CD14-positive monocyte (primary cell): ENCODE results near the gene WNT5B. TPM values are rescaled to one million over a fixed set of nuclear protein-coding genes. Genes with fewer than 3 reads are reported as not detected.
A peak's percentile ranks its signal among the peaks of the same experiment; 100 is the strongest.

Experiments
- DNase-seq, 3 donors: peaks; one replicate each; pipeline ENCODE4 v3.0.0-alpha.2; 2011 to 2022
- H2AFZ ChIP-seq: 2 replicates; pipeline ENCODE4 v1.6.0; 2012; ENCODE audit warnings: mild to moderate bottlenecking, low read depth, low read length, inconsistent platforms; ENCODE audit not compliant: insufficient read depth, poor library complexity, severe bottlenecking
- H3K27ac ChIP-seq, 2 donors: 1 replicate in 1 of 2; 2 replicates in 1 of 2; pipeline ENCODE4 v1.5.1; 2012 to 2013; ENCODE audit warnings: low read length in 2 of 2, control low read depth in 1 of 2, inconsistent platforms in 1 of 2, low read depth in 1 of 2, mild to moderate bottlenecking in 1 of 2
- H3K27me3 ChIP-seq, 2 donors: one replicate each; pipeline versions ENCODE4 v1.6.0 to v1.6.1; 2011 to 2013; ENCODE audit warnings: low read length in 2 of 2; ENCODE audit not compliant: control insufficient read depth in 2 of 2, insufficient read depth in 2 of 2
- H3K36me3 ChIP-seq, 2 donors: replicated peaks in 1 of 2; 1 replicate in 1 of 2; 2 replicates in 1 of 2; pipeline versions ENCODE4 v1.5.1 to v1.6.1; 2012 to 2013; ENCODE audit warnings: low read length in 2 of 2, control low read depth in 1 of 2, inconsistent platforms in 1 of 2, mild to moderate bottlenecking in 1 of 2; ENCODE audit not compliant: insufficient read depth in 2 of 2, control insufficient read depth in 1 of 2
- H3K4me1 ChIP-seq, 2 donors: 1 replicate in 1 of 2; 2 replicates in 1 of 2; pipeline versions ENCODE4 v1.5.1 to v1.6.1; 2012 to 2013; ENCODE audit warnings: low read length in 2 of 2, control low read depth in 1 of 2, inconsistent platforms in 1 of 2, mild to moderate bottlenecking in 1 of 2, moderate library complexity in 1 of 2; ENCODE audit not compliant: insufficient read depth in 2 of 2, control insufficient read depth in 1 of 2
- H3K4me2 ChIP-seq: replicated peaks from 2 replicates; pipeline ENCODE3; 2012; ENCODE audit warnings: low read length, moderate library complexity, mild to moderate bottlenecking; ENCODE audit not compliant: poor library complexity, severe bottlenecking; ENCODE audit errors: extremely low read depth
- H3K4me3 ChIP-seq, 3 experiments: fragments of 200-600 bp in 1 of 3; sonication (generic) in 1 of 3; replicated peaks in 1 of 3; 1 replicate in 2 of 3; 2 replicates in 1 of 3; pipeline ENCODE4 v1.5.1; 2011 to 2013; ENCODE audit warnings: low read length in 3 of 3, mild to moderate bottlenecking in 3 of 3, control low read depth in 2 of 3, low read depth in 2 of 3, inconsistent platforms in 1 of 3, moderate library complexity in 1 of 3
- H3K79me2 ChIP-seq: 2 replicates; pipeline ENCODE4 v1.6.0; 2012; ENCODE audit warnings: mild to moderate bottlenecking, control low read depth, inconsistent platforms, low read length, moderate library complexity; ENCODE audit not compliant: insufficient read depth
- H3K9ac ChIP-seq: 2 replicates; pipeline ENCODE4 v1.6.0; 2017; ENCODE audit warnings: low read length, mild to moderate bottlenecking; ENCODE audit not compliant: insufficient read depth, poor library complexity, severe bottlenecking
- H3K9me3 ChIP-seq, 2 donors: replicated peaks in 1 of 2; 1 replicate in 1 of 2; 2 replicates in 1 of 2; pipeline versions ENCODE4 v1.5.1 to v1.6.1; 2012 to 2013; ENCODE audit warnings: low read length in 2 of 2, control low read depth in 1 of 2; ENCODE audit not compliant: control insufficient read depth in 1 of 2, insufficient read depth in 1 of 2
- H4K20me1 ChIP-seq: 2 replicates; pipeline ENCODE4 v1.6.0; 2012; ENCODE audit warnings: mild to moderate bottlenecking, low read length, control low read depth, moderate library complexity; ENCODE audit not compliant: insufficient read depth
- H3K27ac Mint-ChIP-seq, 7 donors: one replicate each; pipeline ENCODE4 v1.8.0; 2020; ENCODE audit warnings: mild to moderate bottlenecking in 7 of 7, mixed read lengths in 7 of 7, moderate library complexity in 6 of 7, inconsistent platforms in 2 of 7
- H3K27me3 Mint-ChIP-seq, 3 donors: one replicate each; pipeline ENCODE4 v1.8.0; 2021 to 2022; ENCODE audit warnings: low read depth in 3 of 3, mild to moderate bottlenecking in 3 of 3, mixed read lengths in 3 of 3, moderate library complexity in 3 of 3, inconsistent platforms in 1 of 3
- H3K36me3 Mint-ChIP-seq, 2 donors: one replicate each; pipeline ENCODE4 v1.8.0; 2020; ENCODE audit warnings: mixed read lengths in 2 of 2, inconsistent platforms in 1 of 2, mild to moderate bottlenecking in 1 of 2
- H3K4me1 Mint-ChIP-seq: one replicate; pipeline ENCODE4 v1.8.0; 2020; ENCODE audit warnings: mild to moderate bottlenecking, mixed read lengths
- H3K4me3 Mint-ChIP-seq, 2 donors: one replicate each; pipeline ENCODE4 v1.8.0; 2020; ENCODE audit warnings: mild to moderate bottlenecking in 2 of 2, mixed read lengths in 2 of 2, moderate library complexity in 1 of 2
- H3K9me3 Mint-ChIP-seq, 7 donors: one replicate each; pipeline ENCODE4 v1.8.0; 2020 to 2022; ENCODE audit warnings: mixed read lengths in 7 of 7, mild to moderate bottlenecking in 6 of 7, moderate library complexity in 6 of 7, inconsistent platforms in 2 of 7
- WGBS: methylation state at CpG from one replicate; pipeline ENCODE4 v1.1.5; 2013; ENCODE audit warnings: missing lambda C conversion rate; ENCODE audit not compliant: insufficient coverage; 5-methylcytosine and 5-hydroxymethylcytosine counted together
- intact Hi-C, 2 donors: fragments of 100-400 bp; cut with micrococcal nuclease; formaldehyde crosslinking; loops; one replicate each; pipeline versions ENCODE4 v1.15.0 to v1.15.1; 2023
- polyA minus RNA-seq: library from RNA; depleted of rRNA, polyadenylated mRNA; stranded (reverse); fragments of >200 nt; gene quantifications from 2 replicates; pipeline ENCODE4 v1.2.3, GENCODE V29; 2012
- polyA plus RNA-seq, 3 donors: library from polyadenylated mRNA; depleted of rRNA in 1 of 3; unstranded in 2 of 3; stranded (reverse) in 1 of 3; fragments of 300-500 nt in 2 of 3; fragments of >200 nt in 1 of 3; fragmentation: Illumina TruSeq in 2 of 3; gene quantifications; 1 replicate in 2 of 3; 2 replicates in 1 of 3; pipeline ENCODE4 v1.2.3, GENCODE V29; 2012 to 2021
- total RNA-seq, 12 experiments: library from RNA in 1 of 12; stranded (reverse) in 1 of 12; fragments of 120-200 nt in 1 of 12; gene quantifications; one replicate each; pipeline ENCODE4 v1.2.4 and lab custom pipeline; 2013 to 2026; ENCODE audit warnings: mixed read lengths in 6 of 12, inconsistent platforms in 1 of 12
- TF ChIP-seq, protein P1 (sequence below): fragments of 200-600 bp; IDR thresholded peaks from one replicate; pipeline ENCODE4 v1.8.0; 2022; ENCODE audit warnings: antibody characterized with exemption, mild to moderate bottlenecking

Gene WNT5B
- total RNA-seq (2013): 10.1 TPM
- polyA plus RNA-seq (1 to 10 TPM; 2.7 to 4.1 (median 3.1) TPM), polyA minus RNA-seq (4.0 and 6.1 TPM in 2 replicates), total RNA-seq (lab: John Stamatoyannopoulos, UW) (0.14 to 10.4 (median 0.66) reads per million in 11 experiments)

DNA sequence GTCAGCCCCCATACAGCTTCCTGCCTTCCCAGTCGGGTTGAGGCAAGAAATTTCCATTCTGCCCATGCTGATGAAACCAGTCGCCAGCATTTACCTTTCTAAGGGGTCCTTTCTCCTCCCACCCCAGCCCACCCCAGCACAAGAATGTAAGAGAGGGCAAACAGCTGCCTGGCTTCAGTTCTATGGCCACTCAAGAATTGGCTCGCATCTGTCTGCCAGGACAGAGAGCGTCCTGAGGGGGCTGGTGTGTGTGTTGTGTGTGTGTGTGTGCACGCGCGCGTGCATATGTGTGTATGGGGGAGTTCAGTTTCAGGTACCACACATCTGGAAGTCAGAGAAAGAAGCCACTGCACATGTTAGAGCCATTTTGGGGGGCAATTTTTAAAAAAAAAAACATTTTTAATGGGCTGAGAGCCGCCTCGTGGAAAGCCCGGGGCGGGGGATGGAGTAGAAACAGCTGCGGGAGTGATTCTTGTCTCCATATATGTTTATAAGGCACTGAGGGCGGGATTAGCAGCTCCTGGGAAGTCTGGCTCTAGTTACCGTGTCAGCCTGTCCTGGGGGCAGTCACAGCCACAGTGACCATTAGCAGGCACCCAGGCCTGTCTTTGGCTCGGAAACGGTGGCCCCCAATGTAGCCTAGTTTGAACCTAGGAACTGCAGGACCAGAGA lies at the start of gene WNT5B:
WNT5B (plus strand) TSS at position 566 of the 672 bp plus-strand sequence. CDS start 2,124 bp downstream, outside the sequence.
- no peaks in the 10 kb centered on the region for H3K36me3 ChIP-seq
- H4K20me1 ChIP-seq: no peaks in the 10 kb centered on the region
- H3K4me1 ChIP-seq: peaks cover 33 to 37% of the 10 kb centered on the region in 2 donors
- Mint-ChIP-seq H3K27ac (peak within 1 kb of the TSS in 1 of 7 donors; percentile 41), H3K4me3 (peak within 1 kb of the TSS; percentile 79 to 83), H3K36me3 (peaks cover 35 to 38% of the 10 kb centered on the region in 2 donors), H3K9me3 (peaks cover 0 to 10% (median 6%) of the 10 kb centered on the region in 7 donors), H3K4me1 (peaks cover 39% of the 10 kb centered on the region), H3K27me3 (peaks cover 35 to 41% (median 41%) of the 10 kb centered on the region in 3 donors)
- no peak within 1 kb of the TSS for H3K27ac ChIP-seq
- H3K4me2 ChIP-seq: peak within 1 kb of the TSS; percentile 83
- intact Hi-C loops: no loop called here
- no peak for DNase-seq
- peaks cover 22 to 33% of the 10 kb centered on the region in 2 donors for H3K27me3 ChIP-seq
- TF ChIP-seq, protein P1, sequence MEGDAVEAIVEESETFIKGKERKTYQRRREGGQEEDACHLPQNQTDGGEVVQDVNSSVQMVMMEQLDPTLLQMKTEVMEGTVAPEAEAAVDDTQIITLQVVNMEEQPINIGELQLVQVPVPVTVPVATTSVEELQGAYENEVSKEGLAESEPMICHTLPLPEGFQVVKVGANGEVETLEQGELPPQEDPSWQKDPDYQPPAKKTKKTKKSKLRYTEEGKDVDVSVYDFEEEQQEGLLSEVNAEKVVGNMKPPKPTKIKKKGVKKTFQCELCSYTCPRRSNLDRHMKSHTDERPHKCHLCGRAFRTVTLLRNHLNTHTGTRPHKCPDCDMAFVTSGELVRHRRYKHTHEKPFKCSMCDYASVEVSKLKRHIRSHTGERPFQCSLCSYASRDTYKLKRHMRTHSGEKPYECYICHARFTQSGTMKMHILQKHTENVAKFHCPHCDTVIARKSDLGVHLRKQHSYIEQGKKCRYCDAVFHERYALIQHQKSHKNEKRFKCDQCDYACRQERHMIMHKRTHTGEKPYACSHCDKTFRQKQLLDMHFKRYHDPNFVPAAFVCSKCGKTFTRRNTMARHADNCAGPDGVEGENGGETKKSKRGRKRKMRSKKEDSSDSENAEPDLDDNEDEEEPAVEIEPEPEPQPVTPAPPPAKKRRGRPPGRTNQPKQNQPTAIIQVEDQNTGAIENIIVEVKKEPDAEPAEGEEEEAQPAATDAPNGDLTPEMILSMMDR: no peak
- no peaks in the 10 kb centered on the region for H3K79me2 ChIP-seq
- peak within 1 kb of the TSS; percentile 72 for H2AFZ ChIP-seq
- peaks cover 0 to 5% of the 10 kb centered on the region in 2 donors for H3K9me3 ChIP-seq
- peak within 1 kb of the TSS; percentile 31 to 70 (median 42) for H3K4me3 ChIP-seq
- WGBS: 82% methylated on average over 16 of the region's 17 CpGs
- peak within 1 kb of the TSS; percentile 41 for H3K9ac ChIP-seq

DNA sequence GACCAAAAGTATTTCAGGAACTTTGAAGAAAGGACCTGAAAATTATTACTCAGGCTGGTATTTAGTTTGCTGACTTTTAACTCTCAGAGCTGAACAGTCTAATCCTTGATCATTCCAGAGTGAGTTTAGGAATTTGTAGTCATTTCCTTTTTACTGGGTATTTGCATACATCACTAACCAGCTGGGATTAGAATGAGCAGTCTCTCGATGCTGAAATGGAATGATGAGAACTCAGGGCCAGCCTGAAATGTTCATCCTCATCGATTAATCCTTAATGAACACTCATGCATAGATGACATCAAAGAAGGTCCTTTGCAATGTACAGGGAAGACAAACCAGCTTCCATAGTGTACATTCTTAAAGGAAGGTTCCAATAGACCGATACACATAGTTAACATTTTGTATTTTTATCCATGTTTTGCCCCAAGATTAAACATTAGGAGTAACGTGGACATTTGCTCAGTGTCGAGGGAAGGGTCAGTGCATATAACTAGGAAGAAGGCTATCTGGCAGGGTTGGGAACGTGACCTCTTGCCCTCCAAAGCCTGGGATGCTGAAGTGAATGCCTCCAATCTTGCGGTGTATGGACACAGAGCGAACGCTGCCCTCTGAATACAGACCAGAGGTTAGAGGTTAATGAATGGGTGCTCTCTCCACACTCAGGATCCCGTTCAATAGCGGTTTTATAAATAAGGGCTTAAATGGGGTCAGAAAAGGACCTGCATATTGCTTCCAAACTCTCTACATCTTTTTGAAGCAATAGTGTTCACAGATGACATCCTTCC lies 49.2 kb upstream of the WNT5B start:
- DNase-seq: no peak
- Histone ChIP-seq H3K36me3 (no peaks in the 10 kb centered on the region), H2AFZ (no peak overlapping the region), H3K4me3 (no peak overlapping the region), H3K79me2 (no peaks in the 10 kb centered on the region), H3K27me3 (peaks cover 4 to 8% of the 10 kb centered on the region in 2 donors), H3K27ac (no peak overlapping the region), H4K20me1 (no peaks in the 10 kb centered on the region), H3K9ac (no peak overlapping the region), H3K4me1 (peaks cover 4 to 8% of the 10 kb centered on the region in 2 donors), H3K4me2 (no peak overlapping the region), H3K9me3 (no peaks in the 10 kb centered on the region)
- intact Hi-C loops: loop anchor here (5.0 to 10.0 kb wide), 4 partner anchors 303 to 1015 kb away; no protein-coding TSS in a partner anchor
- no CpG with 5 or more reads among the region's 11 CpGs for WGBS
- no peak overlapping the region for H3K4me3 Mint-ChIP-seq
- TF ChIP-seq, protein P1: no peak
- peaks cover 28% of the 10 kb centered on the region for H3K4me1 Mint-ChIP-seq
- H3K27ac Mint-ChIP-seq: no peak overlapping the region
- H3K9me3 Mint-ChIP-seq: peaks cover 0 to 2% (median 0%) of the 10 kb centered on the region in 7 donors
- peaks cover 5 to 12% of the 10 kb centered on the region in 2 donors for H3K36me3 Mint-ChIP-seq
- H3K27me3 Mint-ChIP-seq: peaks cover 18 to 27% (median 21%) of the 10 kb centered on the region in 3 donors
